SK-N-SH treated with all-trans-retinoic acid at 6 μM for 48 hours (cell line): ENCODE results near the gene RNF43.
A peak's percentile ranks its signal among the peaks of the same experiment; 100 is the strongest.

Experiments used
- ATAC-seq: fragments of 200-7000 bp; cut with Tn5 transposase; 3 replicates; pipeline ENCODE4 v1.9.1; 2020; ENCODE audit warnings: mild to moderate bottlenecking, moderate library complexity
- ARNTL ChIP-seq: fragments of 450-650 bp; formaldehyde crosslinking; IDR thresholded peaks from 2 replicates; pipeline ENCODE4 v1.5.0; 2020; ENCODE audit warnings: low read depth, mild to moderate bottlenecking, moderate library complexity, borderline replicate concordance
- CSDC2 ChIP-seq: fragments of 250-450 bp; sonication (Bioruptor Pico); IDR thresholded peaks from 2 replicates; pipeline ENCODE4 v1.5.0; 2020; ENCODE audit warnings: mild to moderate bottlenecking, moderate library complexity
- CSRNP3 ChIP-seq: fragments of 250-450 bp; sonication (Bioruptor Pico); IDR thresholded peaks from 2 replicates; pipeline ENCODE4 v1.5.1; 2021; ENCODE audit warnings: mild to moderate bottlenecking, moderate library complexity
- ESRRG ChIP-seq: fragments of 250-450 bp; sonication (Bioruptor Pico); IDR thresholded peaks from 2 replicates; pipeline ENCODE4 v1.6.1; 2021; ENCODE audit warnings: mild to moderate bottlenecking
- GLIS3 ChIP-seq: fragments of 250-450 bp; sonication (Bioruptor Pico); IDR thresholded peaks from 2 replicates; pipeline ENCODE4 v1.5.0; 2020; ENCODE audit warnings: mild to moderate bottlenecking, moderate library complexity
- ISL1 ChIP-seq: fragments of 250-450 bp; sonication (Bioruptor Pico); IDR thresholded peaks from 2 replicates; pipeline ENCODE4 v2.1.2; 2022; ENCODE audit warnings: mild to moderate bottlenecking, moderate library complexity
- OSR1 ChIP-seq: fragments of 250-450 bp; sonication (Bioruptor Pico); IDR thresholded peaks from 2 replicates; pipeline ENCODE4 v1.8.0; 2022; ENCODE audit warnings: moderate library complexity, mild to moderate bottlenecking, inconsistent platforms
- POU6F1 ChIP-seq: fragments of 250-450 bp; sonication (Bioruptor Pico); IDR thresholded peaks from 2 replicates; pipeline ENCODE4 v1.8.0; 2021; ENCODE audit warnings: low read depth, mild to moderate bottlenecking, moderate library complexity, borderline replicate concordance
- RARB ChIP-seq: fragments of 250-450 bp; sonication (Bioruptor Pico); IDR thresholded peaks from 2 replicates; pipeline ENCODE4 v1.8.0; 2021; ENCODE audit warnings: mild to moderate bottlenecking, moderate library complexity
- SNAI2 ChIP-seq: fragments of 250-450 bp; sonication (Bioruptor Pico); IDR thresholded peaks from 2 replicates; pipeline ENCODE4 v1.5.0; 2020; ENCODE audit warnings: mild to moderate bottlenecking, moderate library complexity
- TCF4 ChIP-seq: fragments of 250-450 bp; sonication (Bioruptor Pico); IDR thresholded peaks from 2 replicates; pipeline ENCODE4 v1.8.0; 2021; ENCODE audit warnings: mild to moderate bottlenecking, moderate library complexity, borderline replicate concordance
- TOX ChIP-seq: fragments of 250-450 bp; sonication (Bioruptor Pico); IDR thresholded peaks from 2 replicates; pipeline ENCODE4 v1.8.0; 2021; ENCODE audit warnings: mild to moderate bottlenecking, moderate library complexity, borderline replicate concordance
- TSHZ2 ChIP-seq: fragments of 250-450 bp; sonication (Bioruptor Pico); IDR thresholded peaks from 2 replicates; pipeline ENCODE4 v1.5.0; 2020; ENCODE audit warnings: mild to moderate bottlenecking, moderate library complexity
- ZFP3 ChIP-seq: fragments of 250-450 bp; sonication (Bioruptor Pico); IDR thresholded peaks from 2 replicates; pipeline ENCODE4 v1.5.0; 2020; ENCODE audit warnings: mild to moderate bottlenecking, moderate library complexity
- ZFP30 ChIP-seq: fragments of 450-650 bp; formaldehyde crosslinking; IDR thresholded peaks from 2 replicates; pipeline ENCODE4 v1.5.0; 2022; ENCODE audit warnings: mild to moderate bottlenecking, moderate library complexity
- ZNF565 ChIP-seq: fragments of 450-650 bp; formaldehyde crosslinking; conservative IDR thresholded peaks from 2 replicates; pipeline ENCODE4 v1.5.0; 2020; ENCODE audit warnings: low read depth, mild to moderate bottlenecking, moderate library complexity
- ZNF70 ChIP-seq: fragments of 450-650 bp; formaldehyde crosslinking; IDR thresholded peaks from 2 replicates; pipeline ENCODE4 v1.5.0; 2020; ENCODE audit warnings: mild to moderate bottlenecking, moderate library complexity
- ZNF8 ChIP-seq: fragments of 450-650 bp; formaldehyde crosslinking; IDR thresholded peaks from 2 replicates; pipeline ENCODE4 v1.5.0; 2020; ENCODE audit warnings: mild to moderate bottlenecking, moderate library complexity
- TF ChIP-seq, protein P1 (sequence below): fragments of 250-450 bp; sonication (Bioruptor Pico); IDR thresholded peaks from 2 replicates; pipeline ENCODE4 v1.8.0; 2020; ENCODE audit warnings: mild to moderate bottlenecking, moderate library complexity, borderline replicate concordance

Gene RNF43

GRCh38 chr17:58447039-58447975 lies 30.0 kb upstream of the RNF43 start:
- no peak for TF ChIP-seq ZNF70 (CRISPR knock-in tag)
- TF ChIP-seq GLIS3, result no peak
- TF ChIP-seq ISL1 (CRISPR knock-in tag), result no peak
- no peak for TF ChIP-seq ZFP30
- TF ChIP-seq ESRRG, result no peak
- peak; percentile 100 for ATAC-seq

DNA sequence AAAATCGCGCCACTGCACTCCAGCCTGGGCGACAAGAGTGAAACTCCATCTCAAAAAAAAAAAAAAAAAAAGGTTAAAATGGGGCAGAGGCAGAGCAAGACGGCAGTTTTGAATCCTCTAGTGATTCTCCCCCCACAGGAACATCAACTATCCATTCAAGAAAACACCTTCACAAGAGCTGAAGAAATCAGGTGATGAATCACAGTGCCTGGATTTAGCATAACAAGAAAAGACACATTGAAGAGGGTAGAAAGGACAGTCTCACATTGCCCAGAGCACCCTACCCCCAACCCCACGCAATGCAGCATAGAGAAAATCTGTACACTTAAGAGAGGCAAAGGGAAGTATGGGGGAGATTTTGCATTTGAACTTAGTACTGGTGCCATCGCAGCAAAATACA lies 28.8 kb upstream of the RNF43 start:
- no peak for ATAC-seq
- TF ChIP-seq RARB (CRISPR knock-in tag) (no peak), ZFP3 (CRISPR knock-in tag) (no peak), OSR1 (CRISPR knock-in tag) (no peak), ZFP30 (no peak), TSHZ2 (CRISPR knock-in tag) (no peak), ZNF565 (no peak), TOX (CRISPR knock-in tag) (no peak), CSRNP3 (CRISPR knock-in tag) (no peak), ESRRG (no peak), ISL1 (CRISPR knock-in tag) (no peak), SNAI2 (CRISPR knock-in tag) (no peak), TCF4 (CRISPR knock-in tag) (no peak), ZNF8 (CRISPR knock-in tag) (no peak), POU6F1 (no peak), GLIS3 (no peak)
- TF ChIP-seq, protein P1, sequence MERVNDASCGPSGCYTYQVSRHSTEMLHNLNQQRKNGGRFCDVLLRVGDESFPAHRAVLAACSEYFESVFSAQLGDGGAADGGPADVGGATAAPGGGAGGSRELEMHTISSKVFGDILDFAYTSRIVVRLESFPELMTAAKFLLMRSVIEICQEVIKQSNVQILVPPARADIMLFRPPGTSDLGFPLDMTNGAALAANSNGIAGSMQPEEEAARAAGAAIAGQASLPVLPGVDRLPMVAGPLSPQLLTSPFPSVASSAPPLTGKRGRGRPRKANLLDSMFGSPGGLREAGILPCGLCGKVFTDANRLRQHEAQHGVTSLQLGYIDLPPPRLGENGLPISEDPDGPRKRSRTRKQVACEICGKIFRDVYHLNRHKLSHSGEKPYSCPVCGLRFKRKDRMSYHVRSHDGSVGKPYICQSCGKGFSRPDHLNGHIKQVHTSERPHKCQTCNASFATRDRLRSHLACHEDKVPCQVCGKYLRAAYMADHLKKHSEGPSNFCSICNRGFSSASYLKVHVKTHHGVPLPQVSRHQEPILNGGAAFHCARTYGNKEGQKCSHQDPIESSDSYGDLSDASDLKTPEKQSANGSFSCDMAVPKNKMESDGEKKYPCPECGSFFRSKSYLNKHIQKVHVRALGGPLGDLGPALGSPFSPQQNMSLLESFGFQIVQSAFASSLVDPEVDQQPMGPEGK (CRISPR knock-in tag), result no peak

- ATAC-seq, result no peak
- no peak for TF ChIP-seq CSDC2 (CRISPR knock-in tag)
- no peak for TF ChIP-seq GLIS3
- TF ChIP-seq TCF4 (CRISPR knock-in tag), result no peak
- no peak for TF ChIP-seq ARNTL (CRISPR knock-in tag)
- TF ChIP-seq ISL1 (CRISPR knock-in tag), result no peak
- TF ChIP-seq TOX (CRISPR knock-in tag), result no peak
- TF ChIP-seq ZNF565, result no peak
- no peak for TF ChIP-seq RARB (CRISPR knock-in tag)
- TF ChIP-seq, protein P1 (CRISPR knock-in tag), result no peak
- no peak for TF ChIP-seq POU6F1
- TF ChIP-seq ZNF70 (CRISPR knock-in tag), result no peak
- no peak for TF ChIP-seq ZFP30
- TF ChIP-seq TSHZ2 (CRISPR knock-in tag), result no peak
- no peak for TF ChIP-seq OSR1 (CRISPR knock-in tag)
These were observed 19.5 kb upstream of the RNF43 start for GRCh38 chr17:58436805-58437239.
